Measurements from ENCODE around the gene CHAF1A.

CHAF1A gene

GRCh38 chr19:4374498-4375163 is 27.8 kb upstream of the CHAF1A start:
- no peak for DNase-seq (ENCODE audit: low spot score)
- in situ Hi-C loops (cut with MboI; ENCODE audit: low sequenced_read_pairs, unreplicated experiment) = no loop called here
- no peak for TF ChIP-seq CTCF (IDR thresholded peaks at IDR 0.05; ENCODE audit: borderline replicate concordance, control extremely low read depth, extremely low read depth, insufficient read depth, missing control alignments)

- DNase-seq (ENCODE audit: low spot score) = peak; percentile 65
- in situ Hi-C loops (cut with MboI; ENCODE audit: low sequenced_read_pairs, unreplicated experiment) = no loop called here
Measured at GRCh38 chr19:4375164-4376027, 27.0 kb upstream of the CHAF1A start.

GRCh38 chr19:4376028-4376670 is 26.3 kb upstream of the CHAF1A start:
- no peak for DNase-seq (ENCODE audit: low spot score)
- no peak for TF ChIP-seq CTCF (IDR thresholded peaks at IDR 0.05; ENCODE audit: borderline replicate concordance, control extremely low read depth, extremely low read depth, insufficient read depth, missing control alignments)
- in situ Hi-C loops (cut with MboI; ENCODE audit: low sequenced_read_pairs, unreplicated experiment) = no loop called here

More at GRCh38 chr19:4375164-4376027, 27.0 kb upstream of the CHAF1A start:
- TF ChIP-seq CTCF (IDR thresholded peaks at IDR 0.05; ENCODE audit: borderline replicate concordance, control extremely low read depth, extremely low read depth, insufficient read depth, missing control alignments) = peak; percentile 29

GRCh38 chr19:4376671-4376990 is 25.8 kb upstream of the CHAF1A start:
- in situ Hi-C loops (cut with MboI; ENCODE audit: low sequenced_read_pairs, unreplicated experiment) = no loop called here
- DNase-seq (ENCODE audit: low spot score) = no peak
- TF ChIP-seq CTCF (IDR thresholded peaks at IDR 0.05; ENCODE audit: borderline replicate concordance, control extremely low read depth, extremely low read depth, insufficient read depth, missing control alignments) = no peak

- no peak for TF ChIP-seq CTCF (IDR thresholded peaks at IDR 0.05; ENCODE audit: borderline replicate concordance, control extremely low read depth, extremely low read depth, insufficient read depth, missing control alignments)
- no peak for DNase-seq (ENCODE audit: low spot score)
- in situ Hi-C loops (cut with MboI; ENCODE audit: low sequenced_read_pairs, unreplicated experiment) = no loop called here
Measured at GRCh38 chr19:4376991-4377781, 25.3 kb upstream of the CHAF1A start.

- DNase-seq (ENCODE audit: low spot score) = no peak
- TF ChIP-seq CTCF (IDR thresholded peaks at IDR 0.05; ENCODE audit: borderline replicate concordance, control extremely low read depth, extremely low read depth, insufficient read depth, missing control alignments) = no peak
- in situ Hi-C loops (cut with MboI; ENCODE audit: low sequenced_read_pairs, unreplicated experiment) = no loop called here
Measured at GRCh38 chr19:4378886-4379285, 23.6 kb upstream of the CHAF1A start.
